Bronchial epithelial cell (primary cell): ENCODE data around the gene RXYLT1. TPM values are rescaled to one million over a fixed set of nuclear protein-coding genes. Genes with fewer than 3 reads are reported as not detected.

Experiments
- DNase-seq: peaks from one replicate; pipeline ENCODE4 v3.0.0-alpha.2; 2010; ENCODE audit warnings: low read depth
- FAIRE-seq: peaks from 2 replicates; lab custom pipeline; 2011; peaks lifted over from hg19 to GRCh38; lab: Jason Lieb, UNC
- H3K27me3 ChIP-seq: 2 replicates; pipeline ENCODE4 v1.5.1; 2011; ENCODE audit warnings: low read length; ENCODE audit not compliant: control insufficient read depth, insufficient read depth
- H3K36me3 ChIP-seq: 2 replicates; pipeline ENCODE4 v1.5.1; 2011; ENCODE audit warnings: low read length; ENCODE audit not compliant: control insufficient read depth, insufficient read depth
- H3K4me3 ChIP-seq: 2 replicates; pipeline ENCODE4 v1.5.1; 2011; ENCODE audit warnings: mild to moderate bottlenecking, low read depth, low read length, control low read depth
- CTCF ChIP-seq: IDR thresholded peaks from 2 replicates; pipeline ENCODE4 v1.5.1; 2011; ENCODE audit warnings: mild to moderate bottlenecking, moderate library complexity, low read length, control low read depth, inconsistent platforms; ENCODE audit not compliant: insufficient read depth, severe bottlenecking
- total RNA-seq: library from RNA; depleted of rRNA; stranded (reverse); fragments of >200 nt; gene quantifications from 2 replicates; pipeline ENCODE4 v1.2.1, GENCODE V29; 2014

Gene RXYLT1
- total RNA-seq, 1 donor from 2014 or later, result 18.7 TPM

GRCh38 chr12:63795944-63796343, 16.2 kb downstream of the RXYLT1 start:
- TF ChIP-seq CTCF, result no peak
- DNase-seq (no peak), FAIRE-seq (no peak)
- Histone ChIP-seq H3K27me3 (no peaks in the 10 kb centered on the region), H3K4me3 (no peak overlapping the region), H3K36me3 (no peaks in the 10 kb centered on the region)

DNA sequence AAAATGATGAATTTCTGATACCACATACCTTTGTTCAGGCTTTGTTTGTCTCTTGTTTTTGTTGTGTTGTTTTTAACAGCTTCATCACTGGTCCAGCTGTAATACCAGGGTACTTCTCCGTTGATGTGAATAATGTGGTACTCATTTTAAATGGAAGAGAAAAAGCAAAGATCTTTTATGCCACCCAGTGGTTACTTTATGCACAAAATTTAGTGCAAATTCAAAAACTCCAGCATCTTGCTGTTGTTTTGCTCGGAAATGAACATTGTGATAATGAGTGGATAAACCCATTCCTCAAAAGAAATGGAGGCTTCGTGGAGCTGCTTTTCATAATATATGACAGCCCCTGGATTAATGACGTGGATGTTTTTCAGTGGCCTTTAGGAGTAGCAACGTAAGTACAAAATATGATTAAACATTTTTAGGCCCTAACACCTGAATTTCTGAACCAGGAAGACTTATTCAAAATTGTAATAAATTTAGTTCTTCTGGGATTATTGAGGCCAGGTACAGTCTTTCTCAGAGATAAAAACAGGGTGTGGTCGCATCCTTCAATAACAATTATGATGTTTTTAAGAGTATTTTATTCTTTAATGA, 22.4 kb downstream of the RXYLT1 start:
- peak; percentile 38 for TF ChIP-seq CTCF
- H3K4me3 ChIP-seq, result no peak overlapping the region
- H3K36me3 ChIP-seq, result no peaks in the 10 kb centered on the region
- no peaks in the 10 kb centered on the region for H3K27me3 ChIP-seq
- peak; percentile 24 for DNase-seq
- no peak for FAIRE-seq

DNA sequence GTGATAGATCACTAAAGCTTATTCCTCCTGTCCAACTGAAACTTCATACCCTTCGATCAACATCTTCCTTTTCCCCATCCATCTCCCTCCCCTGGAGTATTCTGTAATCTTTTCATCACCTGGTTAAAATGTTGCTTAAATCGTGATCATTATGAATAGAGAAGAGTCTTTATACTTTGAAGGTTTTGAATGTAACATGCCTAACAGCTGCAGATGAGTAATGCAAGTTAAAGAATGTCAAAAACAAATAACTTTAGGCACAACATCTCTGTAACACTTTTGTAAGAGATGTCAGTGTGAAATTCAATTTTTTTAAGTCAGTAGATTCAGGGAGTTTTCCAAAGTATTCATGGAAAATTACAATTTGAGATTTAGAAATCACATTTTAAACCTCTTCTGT, 25.0 kb downstream of the RXYLT1 start:
- TF ChIP-seq CTCF, result no peak
- no peak overlapping the region for H3K4me3 ChIP-seq
- H3K36me3 ChIP-seq, result peaks cover 3% of the 10 kb centered on the region
- DNase-seq (no peak), FAIRE-seq (no peak)
- no peaks in the 10 kb centered on the region for H3K27me3 ChIP-seq

- DNase-seq (no peak), FAIRE-seq (no peak)
- Histone ChIP-seq H3K27me3 (no peaks in the 10 kb centered on the region), H3K4me3 (no peak overlapping the region), H3K36me3 (peaks cover 3% of the 10 kb centered on the region)
- no peak for TF ChIP-seq CTCF
These were observed 26.3 kb downstream of the RXYLT1 start for GRCh38 chr12:63805704-63806672.

GRCh38 chr12:63808631-63809030, 28.9 kb downstream of the RXYLT1 start:
- H3K36me3 ChIP-seq, result peaks cover 3% of the 10 kb centered on the region
- no peak overlapping the region for H3K4me3 ChIP-seq
- no peak for FAIRE-seq
- no peak for DNase-seq
- TF ChIP-seq CTCF, result no peak
- H3K27me3 ChIP-seq, result no peaks in the 10 kb centered on the region
